B cell (primary cell): Measurements from ENCODE around the gene SLC27A3. TPM values are rescaled to one million over a fixed set of nuclear protein-coding genes. Genes with fewer than 3 reads are reported as not detected.

ENCODE experiments used
- ATAC-seq: fragments of 200-7000 bp; cut with Tn5 transposase; one replicate; pipeline ENCODE4 v1.10.0; 2021; ENCODE audit warnings: low read depth, mild to moderate bottlenecking, moderate number of reproducible peaks, moderate library complexity
- CTCF ChIA-PET: fragments of 350-600 bp; sonication (Branson Sonifier 250); formaldehyde crosslinking; loops from one replicate; lab custom pipeline; 2021; ENCODE audit warnings: antibody characterized with exemption, inconsistent platforms; lab: Charles Lee
- POLR2A ChIA-PET: fragments of 350-600 bp; sonication (Branson Sonifier 250); formaldehyde crosslinking; loops from one replicate; lab custom pipeline; 2021; ENCODE audit warnings: antibody characterized with exemption; lab: Charles Lee
- DNase-seq: peaks from one replicate; pipeline ENCODE4 v3.0.0; 2013
- H2AFZ ChIP-seq: 2 replicates; pipeline ENCODE4 v1.6.1; 2012; ENCODE audit warnings: mild to moderate bottlenecking, low read depth, low read length; ENCODE audit not compliant: insufficient read depth, poor library complexity, severe bottlenecking
- H3K27ac ChIP-seq, 2 donors: 1 replicate in 1 of 2; 2 replicates in 1 of 2; pipeline ENCODE4 v1.5.1; 2012 to 2013; ENCODE audit warnings: low read length in 2 of 2, mild to moderate bottlenecking in 2 of 2, moderate library complexity in 1 of 2
- H3K27me3 ChIP-seq, 4 experiments: fragments of 200-600 bp in 1 of 4; sonication (generic) in 1 of 4; replicated peaks in 1 of 4; 1 replicate in 2 of 4; 2 replicates in 2 of 4; pipeline versions ENCODE4 v1.6.1 to v1.7.0; 2013 to 2016; ENCODE audit warnings: low read length in 3 of 4, mild to moderate bottlenecking in 2 of 4, mixed read lengths in 1 of 4, moderate library complexity in 1 of 4; ENCODE audit not compliant: insufficient read depth in 4 of 4, control insufficient read depth in 3 of 4; ENCODE audit errors: control extremely low read depth in 1 of 4
- H3K36me3 ChIP-seq, 2 experiments: replicated peaks in 1 of 2; 1 replicate in 1 of 2; 2 replicates in 1 of 2; pipeline versions ENCODE4 v1.6.1 to v1.7.1; 2013; ENCODE audit warnings: low read length in 1 of 2; ENCODE audit not compliant: insufficient read depth in 2 of 2, control insufficient read depth in 1 of 2; ENCODE audit errors: control extremely low read depth in 1 of 2, extremely low read depth in 1 of 2
- H3K4me1 ChIP-seq, 2 donors: fragments of 200-600 bp in 1 of 2; sonication (generic) in 1 of 2; 1 replicate in 1 of 2; 2 replicates in 1 of 2; pipeline versions ENCODE4 v1.5.1 to v1.6.1; 2013 to 2017; ENCODE audit warnings: low read length in 2 of 2; ENCODE audit not compliant: control insufficient read depth in 2 of 2, insufficient read depth in 2 of 2
- H3K4me2 ChIP-seq: replicated peaks from 2 replicates; pipeline ENCODE3; 2012; ENCODE audit warnings: mild to moderate bottlenecking, low read depth, low read length; ENCODE audit not compliant: poor library complexity, severe bottlenecking
- H3K4me3 ChIP-seq, 5 experiments: fragments of 200-600 bp in 1 of 5; sonication (generic) in 1 of 5; 1 replicate in 3 of 5; 2 replicates in 2 of 5; pipeline versions ENCODE4 v1.5.1 to v1.7.0; 2011 to 2016; ENCODE audit warnings: low read length in 4 of 5, mild to moderate bottlenecking in 4 of 5, low read depth in 2 of 5, control low read depth in 1 of 5, moderate library complexity in 1 of 5; ENCODE audit not compliant: insufficient read depth in 1 of 5; ENCODE audit errors: control extremely low read depth in 1 of 5, extremely low read depth in 1 of 5
- H3K79me2 ChIP-seq: fragments of 200-600 bp; sonication (generic); one replicate; pipeline ENCODE4 v1.6.0; 2016; ENCODE audit warnings: low read length; ENCODE audit not compliant: control insufficient read depth, insufficient read depth
- H3K9ac ChIP-seq: fragments of 200-600 bp; sonication (generic); 2 replicates; pipeline ENCODE4 v1.6.1; 2017; ENCODE audit warnings: mild to moderate bottlenecking, low read length, moderate library complexity
- H3K9me3 ChIP-seq, 3 donors: one replicate each; pipeline versions ENCODE4 v1.6.1 to v1.7.1; 2013; ENCODE audit warnings: low read length in 2 of 3; ENCODE audit not compliant: control insufficient read depth in 2 of 3, insufficient read depth in 1 of 3; ENCODE audit errors: control extremely low read depth in 1 of 3
- H4K20me1 ChIP-seq: 2 replicates; pipeline ENCODE4 v1.6.0; 2012; ENCODE audit warnings: mild to moderate bottlenecking, low read length; ENCODE audit not compliant: insufficient read depth, control insufficient read depth, poor library complexity, severe bottlenecking
- H3K27ac Mint-ChIP-seq: one replicate; pipeline ENCODE4 v1.8.0; 2021; ENCODE audit warnings: mixed read lengths
- H3K27me3 Mint-ChIP-seq: one replicate; pipeline ENCODE4 v1.8.0; 2021; ENCODE audit warnings: mixed read lengths
- H3K4me1 Mint-ChIP-seq: one replicate; pipeline ENCODE4 v1.8.0; 2021; ENCODE audit warnings: mixed read lengths
- H3K4me3 Mint-ChIP-seq: one replicate; pipeline ENCODE4 v1.8.0; 2021; ENCODE audit warnings: mixed read lengths
- H3K9me3 Mint-ChIP-seq: one replicate; pipeline ENCODE4 v1.8.0; 2022; ENCODE audit warnings: mixed read lengths; ENCODE audit not compliant: insufficient read depth
- EZH2 ChIP-seq: IDR thresholded peaks from 2 replicates; pipeline ENCODE4 v1.6.1; 2012; ENCODE audit warnings: borderline replicate concordance, low read depth, mild to moderate bottlenecking, moderate library complexity, low read length; ENCODE audit not compliant: insufficient read depth, poor library complexity, severe bottlenecking
- WGBS: methylation state at CpG from one replicate; pipeline ENCODE4 v1.1.5; 2013; ENCODE audit warnings: missing lambda C conversion rate; ENCODE audit not compliant: insufficient coverage; 5-methylcytosine and 5-hydroxymethylcytosine counted together
- intact Hi-C: fragments of 100-400 bp; cut with micrococcal nuclease; formaldehyde crosslinking; loops from one replicate; pipeline ENCODE4 v1.10.0; 2022
- polyA plus RNA-seq: library from polyadenylated mRNA; depleted of rRNA; stranded (reverse); fragments of >200 nt; gene quantifications from 2 replicates; pipeline ENCODE4 v1.2.3, GENCODE V29; 2012
- total RNA-seq, 2 donors: library from RNA; stranded (reverse); fragments of 120-200 nt in 1 of 2; gene quantifications; 1 replicate in 1 of 2; 2 replicates in 1 of 2; pipeline versions ENCODE4 v1.2.3 to v1.2.4, GENCODE V29; 2013 to 2022
- TF ChIP-seq, protein P1 (sequence below): fragments of 200-600 bp; IDR thresholded peaks from one replicate; pipeline ENCODE4 v1.8.0; 2022; ENCODE audit warnings: antibody characterized with exemption, mild to moderate bottlenecking

SLC27A3 gene
- total and polyA plus RNA-seq, 2 donors (not counting 1 experiment from before 2014, with no cell fraction given) = 15.6 to 19.4 TPM

DNA sequence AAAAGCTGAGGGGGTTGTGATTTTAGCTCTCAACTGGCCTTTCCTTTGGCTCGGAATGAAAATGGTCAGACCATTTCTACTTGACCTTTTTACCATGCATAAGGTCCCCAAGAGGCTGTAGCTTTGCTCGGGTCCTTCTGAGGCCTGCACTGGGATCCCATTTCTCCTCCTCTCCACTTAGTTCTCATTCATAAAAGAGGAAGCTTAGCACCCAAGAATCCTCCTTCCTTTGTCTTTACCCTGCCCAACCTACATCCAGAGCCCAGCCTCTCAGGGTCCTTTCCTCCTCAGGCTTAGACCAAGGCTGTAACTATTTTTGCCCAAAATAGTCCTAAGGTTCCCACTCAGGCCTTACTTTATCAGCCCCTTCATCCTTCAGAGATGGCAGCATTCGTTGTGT, 6.0 kb upstream of the SLC27A3 start:
- Mint-ChIP-seq H3K27ac (no peak overlapping the region), H3K27me3 (no peaks in the 10 kb centered on the region), H3K4me1 (peaks cover 27% of the 10 kb centered on the region), H3K4me3 (no peak overlapping the region), H3K9me3 (no peaks in the 10 kb centered on the region)
- no peak overlapping the region for H3K4me2 ChIP-seq
- peaks cover 4 to 52% of the 10 kb centered on the region in 2 experiments for H3K36me3 ChIP-seq
- no peaks in the 10 kb centered on the region for H3K9me3 ChIP-seq
- intact Hi-C loops = no loop called here
- ChIA-PET CTCF (no interaction called here), POLR2A (no interaction called here)
- H3K79me2 ChIP-seq = no peaks in the 10 kb centered on the region
- H3K4me1 ChIP-seq = peaks cover 16 to 20% of the 10 kb centered on the region in 2 donors
- TF ChIP-seq, protein P1, sequence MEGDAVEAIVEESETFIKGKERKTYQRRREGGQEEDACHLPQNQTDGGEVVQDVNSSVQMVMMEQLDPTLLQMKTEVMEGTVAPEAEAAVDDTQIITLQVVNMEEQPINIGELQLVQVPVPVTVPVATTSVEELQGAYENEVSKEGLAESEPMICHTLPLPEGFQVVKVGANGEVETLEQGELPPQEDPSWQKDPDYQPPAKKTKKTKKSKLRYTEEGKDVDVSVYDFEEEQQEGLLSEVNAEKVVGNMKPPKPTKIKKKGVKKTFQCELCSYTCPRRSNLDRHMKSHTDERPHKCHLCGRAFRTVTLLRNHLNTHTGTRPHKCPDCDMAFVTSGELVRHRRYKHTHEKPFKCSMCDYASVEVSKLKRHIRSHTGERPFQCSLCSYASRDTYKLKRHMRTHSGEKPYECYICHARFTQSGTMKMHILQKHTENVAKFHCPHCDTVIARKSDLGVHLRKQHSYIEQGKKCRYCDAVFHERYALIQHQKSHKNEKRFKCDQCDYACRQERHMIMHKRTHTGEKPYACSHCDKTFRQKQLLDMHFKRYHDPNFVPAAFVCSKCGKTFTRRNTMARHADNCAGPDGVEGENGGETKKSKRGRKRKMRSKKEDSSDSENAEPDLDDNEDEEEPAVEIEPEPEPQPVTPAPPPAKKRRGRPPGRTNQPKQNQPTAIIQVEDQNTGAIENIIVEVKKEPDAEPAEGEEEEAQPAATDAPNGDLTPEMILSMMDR = no peak
- TF ChIP-seq EZH2 = no peak
- H2AFZ ChIP-seq = no peak overlapping the region
- WGBS = 90% methylated on average over 3 of the region's 3 CpGs
- H3K9ac ChIP-seq = no peak overlapping the region
- no peak for ATAC-seq
- H3K27ac ChIP-seq = no peak overlapping the region
- no peak overlapping the region for H3K4me3 ChIP-seq
- no peaks in the 10 kb centered on the region for H3K27me3 ChIP-seq
- no peak for DNase-seq
- no peaks in the 10 kb centered on the region for H4K20me1 ChIP-seq

DNA sequence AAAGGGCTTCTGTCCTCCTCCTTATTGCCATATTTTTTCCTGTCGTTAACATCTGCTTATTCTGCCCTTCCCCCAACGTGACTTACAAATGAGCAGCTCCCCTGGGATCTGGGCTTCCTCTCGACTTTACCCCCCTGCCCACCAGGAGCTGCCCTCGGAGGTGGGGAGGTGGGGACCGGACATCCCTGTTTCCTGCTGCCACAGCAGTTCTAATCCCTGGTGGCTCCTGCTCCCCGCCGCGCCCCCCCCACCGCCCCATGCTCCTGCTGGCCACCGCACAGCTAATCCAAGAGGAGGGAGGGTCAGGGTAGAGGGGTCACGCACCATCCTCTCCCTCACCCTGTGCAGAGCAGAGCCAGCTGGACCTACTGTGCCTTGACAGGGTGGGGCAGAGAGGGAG, 4.4 kb upstream of the SLC27A3 start:
- Histone ChIP-seq H2AFZ (no peak overlapping the region), H3K9me3 (no peaks in the 10 kb centered on the region), H3K79me2 (no peaks in the 10 kb centered on the region), H3K36me3 (peaks cover 0 to 46% of the 10 kb centered on the region in 2 experiments), H4K20me1 (no peaks in the 10 kb centered on the region), H3K27me3 (no peaks in the 10 kb centered on the region), H3K4me3 (no peak overlapping the region), H3K4me1 (peaks cover 22 to 32% of the 10 kb centered on the region in 2 donors), H3K9ac (no peak overlapping the region), H3K4me2 (peak overlapping the region; percentile 51), H3K27ac (no peak overlapping the region)
- POLR2A ChIA-PET = interaction anchor here (0.6 to 1.1 kb wide), 3 partner anchors 22 to 220 kb away, joined by 3 to 7 read pairs (median 4); partner anchors contain the start of gene RPS27
- CTCF ChIA-PET = interaction anchor here (0.6 to 2.0 kb wide), 5 partner anchors 93 to 260 kb away, joined by 3 to 5 read pairs (median 3); no protein-coding TSS in a partner anchor
- peaks cover 33% of the 10 kb centered on the region for H3K4me1 Mint-ChIP-seq
- H3K4me3 Mint-ChIP-seq = no peak overlapping the region
- intact Hi-C loops = no loop called here
- ATAC-seq (no peak), DNase-seq (peak; percentile 21)
- H3K27me3 Mint-ChIP-seq = no peaks in the 10 kb centered on the region
- TF ChIP-seq, protein P1 = no peak
- TF ChIP-seq EZH2 = no peak
- H3K9me3 Mint-ChIP-seq = no peaks in the 10 kb centered on the region
- WGBS = 0% methylated on average over 1 of the region's 11 CpGs
- H3K27ac Mint-ChIP-seq = no peak overlapping the region
